AG09319 (cell line): ENCODE measurements around the gene MAST4.

Experiments used
- DNase-seq: peaks from one replicate; pipeline ENCODE4 v3.0.0-alpha.2; 2010; ENCODE audit warnings: low read depth; ENCODE audit errors: extremely low read depth
- CTCF ChIP-seq: IDR thresholded peaks from 2 replicates; pipeline ENCODE4 v1.5.1; 2011; ENCODE audit warnings: low read depth, mild to moderate bottlenecking, inconsistent platforms, low read length, moderate library complexity

MAST4 gene

GRCh38 chr5:67133217-67133616 is 537.0 kb downstream of the MAST4 start:
- TF ChIP-seq CTCF = no peak
- no peak for DNase-seq

GRCh38 chr5:67133776-67134175 is 537.6 kb downstream of the MAST4 start:
- DNase-seq = no peak
- TF ChIP-seq CTCF = no peak

GRCh38 chr5:67135381-67135984 is 539.3 kb downstream of the MAST4 start:
- no peak for TF ChIP-seq CTCF
- DNase-seq = no peak

- no peak for TF ChIP-seq CTCF
- no peak for DNase-seq
Observed at GRCh38 chr5:67139030-67139429, 542.8 kb downstream of the MAST4 start.

GRCh38 chr5:67140413-67140812 is 544.2 kb downstream of the MAST4 start:
- no peak for DNase-seq
- no peak for TF ChIP-seq CTCF

GRCh38 chr5:67141644-67142043 is 545.5 kb downstream of the MAST4 start:
- no peak for DNase-seq
- no peak for TF ChIP-seq CTCF

- TF ChIP-seq CTCF = no peak
- no peak for DNase-seq
Observed at GRCh38 chr5:67142816-67143215, 546.6 kb downstream of the MAST4 start.
